HEK293 (cell line): ENCODE results near the gene BCAN.

Experiments
- AEBP2 ChIP-seq: fragments of 450-650 bp; formaldehyde crosslinking; IDR thresholded peaks from 2 replicates; pipeline ENCODE4 v1.5.1; 2016; ENCODE audit warnings: missing biosample characterization, missing genetic modification characterization, borderline replicate concordance
- ATF2 ChIP-seq: fragments of 450-650 bp; formaldehyde crosslinking; IDR thresholded peaks from 2 replicates; pipeline ENCODE4 v1.5.1; 2016; ENCODE audit warnings: missing biosample characterization, missing genetic modification characterization, low read depth
- INSM2 ChIP-seq: fragments of 450-650 bp; formaldehyde crosslinking; IDR thresholded peaks from 2 replicates; pipeline ENCODE4 v1.5.1; 2016; ENCODE audit warnings: missing biosample characterization, missing genetic modification characterization
- REST ChIP-seq: fragments of 450-650 bp; formaldehyde crosslinking; IDR thresholded peaks from 2 replicates; pipeline ENCODE4 v1.5.1; 2016; ENCODE audit warnings: missing biosample characterization, missing genetic modification characterization
- SALL2 ChIP-seq: fragments of 450-650 bp; formaldehyde crosslinking; IDR thresholded peaks from 2 replicates; pipeline ENCODE4 v1.5.0; 2017; ENCODE audit warnings: missing biosample characterization, mild to moderate bottlenecking, missing genetic modification characterization, borderline replicate concordance
- ZBTB26 ChIP-seq: fragments of 450-650 bp; formaldehyde crosslinking; optimal IDR thresholded peaks from 2 replicates; pipeline ENCODE3; 2016; ENCODE audit warnings: missing biosample characterization, mild to moderate bottlenecking, missing genetic modification characterization
- ZNF138 ChIP-seq: fragments of 450-650 bp; formaldehyde crosslinking; IDR thresholded peaks from 2 replicates; pipeline ENCODE4 v1.5.1; 2016; ENCODE audit warnings: missing biosample characterization, missing genetic modification characterization, borderline replicate concordance
- ZNF140 ChIP-seq: fragments of 450-650 bp; formaldehyde crosslinking; IDR thresholded peaks from 2 replicates; pipeline ENCODE4 v1.5.1; 2016; ENCODE audit warnings: missing biosample characterization, missing genetic modification characterization
- ZNF148 ChIP-seq: fragments of 450-650 bp; formaldehyde crosslinking; IDR thresholded peaks from 2 replicates; pipeline ENCODE4 v1.5.0; 2017; ENCODE audit warnings: missing biosample characterization, missing genetic modification characterization, borderline replicate concordance
- ZNF202 ChIP-seq: fragments of 450-650 bp; formaldehyde crosslinking; IDR thresholded peaks from 2 replicates; pipeline ENCODE4 v1.5.1; 2016; ENCODE audit warnings: missing biosample characterization, missing genetic modification characterization, borderline replicate concordance
- ZNF335 ChIP-seq: fragments of 450-650 bp; formaldehyde crosslinking; conservative IDR thresholded peaks from 2 replicates; pipeline ENCODE4 v1.5.1; 2016; ENCODE audit warnings: missing biosample characterization, missing genetic modification characterization
- ZNF366 ChIP-seq: fragments of 450-650 bp; formaldehyde crosslinking; conservative IDR thresholded peaks from 2 replicates; pipeline ENCODE4 v1.5.1; 2016; ENCODE audit warnings: missing biosample characterization, missing genetic modification characterization
- ZNF398 ChIP-seq: fragments of 450-650 bp; formaldehyde crosslinking; IDR thresholded peaks from 2 replicates; pipeline ENCODE4 v1.5.1; 2017; ENCODE audit warnings: missing biosample characterization, missing genetic modification characterization
- ZNF48 ChIP-seq: fragments of 450-650 bp; formaldehyde crosslinking; IDR thresholded peaks from 2 replicates; pipeline ENCODE4 v1.5.1; 2016; ENCODE audit warnings: missing biosample characterization, missing genetic modification characterization
- ZNF530 ChIP-seq: fragments of 450-650 bp; formaldehyde crosslinking; IDR thresholded peaks from 2 replicates; pipeline ENCODE4 v1.5.1; 2016; ENCODE audit warnings: low read depth, missing biosample characterization, missing genetic modification characterization
- ZNF548 ChIP-seq: fragments of 450-650 bp; formaldehyde crosslinking; IDR thresholded peaks from 2 replicates; pipeline ENCODE4 v1.5.1; 2016; ENCODE audit warnings: missing biosample characterization, missing genetic modification characterization
- ZNF623 ChIP-seq: fragments of 450-650 bp; formaldehyde crosslinking; IDR thresholded peaks from 2 replicates; pipeline ENCODE4 v1.5.1; 2016; ENCODE audit warnings: missing biosample characterization, missing genetic modification characterization
- ZNF768 ChIP-seq: fragments of 450-650 bp; formaldehyde crosslinking; IDR thresholded peaks from 2 replicates; pipeline ENCODE4 v1.5.1; 2018; ENCODE audit warnings: missing biosample characterization, mild to moderate bottlenecking, missing genetic modification characterization
- ZNF776 ChIP-seq: fragments of 450-650 bp; formaldehyde crosslinking; IDR thresholded peaks from 2 replicates; pipeline ENCODE4 v1.5.0; 2017; ENCODE audit warnings: missing biosample characterization, missing genetic modification characterization, borderline replicate concordance
- ZSCAN18 ChIP-seq: fragments of 450-650 bp; formaldehyde crosslinking; IDR thresholded peaks from 2 replicates; pipeline ENCODE4 v1.5.1; 2016; ENCODE audit warnings: missing biosample characterization, missing genetic modification characterization
- ZSCAN23 ChIP-seq: fragments of 450-650 bp; formaldehyde crosslinking; IDR thresholded peaks from 2 replicates; pipeline ENCODE4 v1.5.1; 2016; ENCODE audit warnings: missing biosample characterization, missing genetic modification characterization

Gene BCAN

GRCh38 chr1:156659988-156660751, 18.3 kb downstream of the BCAN start (continued):
- TF ChIP-seq ZNF335 (peak; percentile 94), ZNF138 (no peak), ZBTB26 (tag by site-specific recombination) (peak; percentile 99), AEBP2 (tag by site-specific recombination) (no peak), ZNF530 (tag by site-specific recombination) (no peak), ZNF768 (tag by site-specific recombination) (no peak), SALL2 (tag by site-specific recombination) (no peak), ZNF398 (tag by site-specific recombination) (peak; percentile 98), ZNF776 (no peak), ZNF366 (peak; percentile 68), REST (peak; percentile 74), ZNF140 (no peak; the same call in 1 of the 2 replicates), ZNF623 (tag by site-specific recombination) (no peak), ATF2 (peak; percentile 95), ZNF202 (tag by site-specific recombination) (no peak), ZNF48 (tag by site-specific recombination) (no peak), ZNF548 (no peak), ZNF148 (tag by site-specific recombination) (no peak; the same call in 1 of the 2 replicates), INSM2 (tag by site-specific recombination) (peak; percentile 86), ZSCAN18 (peak; percentile 90; the same call in 1 of the 2 replicates), ZSCAN23 (tag by site-specific recombination) (peak; percentile 98)
- TF ChIP-seq, all 188 proteins: peak for 94
